GM12873 (cell line): Measurements from ENCODE around the gene CD2.

Experiments used
- TF ChIP-seq, protein P1 (sequence below): IDR thresholded peaks from 2 replicates; pipeline ENCODE4 v1.5.1; 2012; ENCODE audit warnings: low read depth, mild to moderate bottlenecking, moderate library complexity, low read length, control low read depth; ENCODE audit not compliant: insufficient read depth; ENCODE audit errors: missing control alignments

The CD2 gene

GRCh38 chr1:116814926-116815723 lies 60.9 kb downstream of the CD2 start:
- TF ChIP-seq, protein P1, sequence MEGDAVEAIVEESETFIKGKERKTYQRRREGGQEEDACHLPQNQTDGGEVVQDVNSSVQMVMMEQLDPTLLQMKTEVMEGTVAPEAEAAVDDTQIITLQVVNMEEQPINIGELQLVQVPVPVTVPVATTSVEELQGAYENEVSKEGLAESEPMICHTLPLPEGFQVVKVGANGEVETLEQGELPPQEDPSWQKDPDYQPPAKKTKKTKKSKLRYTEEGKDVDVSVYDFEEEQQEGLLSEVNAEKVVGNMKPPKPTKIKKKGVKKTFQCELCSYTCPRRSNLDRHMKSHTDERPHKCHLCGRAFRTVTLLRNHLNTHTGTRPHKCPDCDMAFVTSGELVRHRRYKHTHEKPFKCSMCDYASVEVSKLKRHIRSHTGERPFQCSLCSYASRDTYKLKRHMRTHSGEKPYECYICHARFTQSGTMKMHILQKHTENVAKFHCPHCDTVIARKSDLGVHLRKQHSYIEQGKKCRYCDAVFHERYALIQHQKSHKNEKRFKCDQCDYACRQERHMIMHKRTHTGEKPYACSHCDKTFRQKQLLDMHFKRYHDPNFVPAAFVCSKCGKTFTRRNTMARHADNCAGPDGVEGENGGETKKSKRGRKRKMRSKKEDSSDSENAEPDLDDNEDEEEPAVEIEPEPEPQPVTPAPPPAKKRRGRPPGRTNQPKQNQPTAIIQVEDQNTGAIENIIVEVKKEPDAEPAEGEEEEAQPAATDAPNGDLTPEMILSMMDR = no peak

DNA sequence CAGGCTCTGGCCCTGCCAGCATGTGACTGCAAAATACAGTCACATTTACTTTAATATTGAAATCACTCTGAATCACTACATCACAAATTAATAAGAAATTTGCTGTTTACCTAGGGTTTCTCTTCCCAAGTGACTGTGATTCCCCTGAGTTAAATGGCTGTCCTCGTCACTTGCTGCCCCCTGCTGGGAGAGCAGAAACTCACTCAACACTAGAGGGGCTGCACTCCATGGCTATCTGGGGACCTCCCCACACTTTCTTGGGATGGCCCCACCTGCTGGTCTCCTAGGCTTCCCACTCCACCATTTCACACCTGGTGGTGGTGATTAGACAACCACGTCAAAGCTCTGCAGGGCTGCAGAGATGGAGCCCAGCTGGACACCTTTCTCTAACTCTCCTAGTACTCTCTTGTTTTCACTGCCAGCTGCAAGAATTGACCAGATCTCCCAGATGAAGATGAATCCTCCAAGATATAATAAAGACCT lies 63.4 kb downstream of the CD2 start:
- TF ChIP-seq, protein P1 = peak; percentile 82
